Choroid plexus epithelial cell (primary cell): ENCODE data around the gene LRIT1.
"Not testable (repeated sequence)": the region's sequence is repeated elsewhere in the genome, so short reads cannot be mapped to it uniquely, and the experiment has no call there.

Source experiments
- DNase-seq: peaks from one replicate; pipeline ENCODE4 v3.0.0-alpha.2; 2010; ENCODE audit warnings: low read depth
- H3K4me3 ChIP-seq: 2 replicates; pipeline ENCODE4 v1.5.1; 2011; ENCODE audit warnings: low read depth, mild to moderate bottlenecking, control low read depth, low read length, moderate library complexity
- CTCF ChIP-seq: conservative IDR thresholded peaks from 2 replicates; pipeline ENCODE4 v1.5.1; 2011; ENCODE audit warnings: low read depth, mild to moderate bottlenecking, control low read depth, inconsistent platforms, low read length, moderate library complexity

Gene LRIT1

GRCh38 chr10:84241185-84241790 is at the start of gene LRIT1:
Gene LRIT1, minus strand, starts transcription at chr10:84241546. Its CDS starts 107 bp downstream, at chr10:84241439.
- no peak for DNase-seq
- TF ChIP-seq CTCF = no peak
- H3K4me3 ChIP-seq = no peak within 1 kb of the TSS

- no peak overlapping the region for H3K4me3 ChIP-seq
- TF ChIP-seq CTCF = no peak
- no peak for DNase-seq
Measured at GRCh38 chr10:84290235-84290634, 48.9 kb upstream of the LRIT1 start.

GRCh38 chr10:84289521-84290200 is 48.3 kb upstream of the LRIT1 start:
- no peak overlapping the region for H3K4me3 ChIP-seq
- DNase-seq = no peak
- TF ChIP-seq CTCF = no peak

- no peak for TF ChIP-seq CTCF
- no peak overlapping the region for H3K4me3 ChIP-seq
- no peak for DNase-seq
Measured at GRCh38 chr10:84288151-84288550, 46.8 kb upstream of the LRIT1 start.

- no peak for DNase-seq
- no peak overlapping the region for H3K4me3 ChIP-seq
- TF ChIP-seq CTCF = no peak
Measured at GRCh38 chr10:84286695-84287094, 45.3 kb upstream of the LRIT1 start.

GRCh38 chr10:84279876-84280475 is 38.6 kb upstream of the LRIT1 start:
- H3K4me3 ChIP-seq, DNase-seq: not testable (repeated sequence)

GRCh38 chr10:84270708-84271107 is 29.4 kb upstream of the LRIT1 start:
- DNase-seq = no peak
- no peak overlapping the region for H3K4me3 ChIP-seq
- TF ChIP-seq CTCF = no peak
